HepG2 (cell line): Measurements from ENCODE around the gene NAA38. TPM values are rescaled to one million over a fixed set of nuclear protein-coding genes. Genes with fewer than 3 reads are reported as not detected.

ENCODE experiments used
- ARHGAP35 ChIP-seq: sonication (generic); formaldehyde crosslinking; IDR thresholded peaks from 2 replicates; pipeline ENCODE4 v1.9.0; 2022; ENCODE audit warnings: mild to moderate bottlenecking, inconsistent platforms, moderate library complexity, missing genetic modification reagents, borderline replicate concordance
- ARNT2 ChIP-seq: sonication (generic); formaldehyde crosslinking; IDR thresholded peaks from 2 replicates; pipeline ENCODE4 v1.8.0; 2022; ENCODE audit warnings: mild to moderate bottlenecking, low read depth, missing genetic modification reagents, moderate library complexity
- ATF1 ChIP-seq: IDR thresholded peaks from 2 replicates; pipeline ENCODE4 v1.6.1; 2016; ENCODE audit warnings: mild to moderate bottlenecking, control low read depth
- CENPBD1 ChIP-seq: sonication (generic); formaldehyde crosslinking; IDR thresholded peaks from 2 replicates; pipeline ENCODE4 v1.8.0; 2022; ENCODE audit warnings: missing genetic modification reagents, low read depth, mild to moderate bottlenecking, borderline replicate concordance
- DR1 ChIP-seq: sonication (generic); formaldehyde crosslinking; IDR thresholded peaks from 2 replicates; pipeline ENCODE4 v1.8.0; 2021; ENCODE audit warnings: mild to moderate bottlenecking, missing genetic modification reagents, inconsistent platforms
- FLYWCH1 ChIP-seq: sonication (generic); formaldehyde crosslinking; IDR thresholded peaks from 2 replicates; pipeline ENCODE4 v1.8.1; 2023; ENCODE audit warnings: mild to moderate bottlenecking, missing genetic modification reagents
- HHEX ChIP-seq: IDR thresholded peaks from 2 replicates; pipeline ENCODE4 v1.6.1; 2016; ENCODE audit warnings: control low read depth
- HMGA1 ChIP-seq: sonication (generic); formaldehyde crosslinking; conservative IDR thresholded peaks from 2 replicates; pipeline ENCODE4 v1.4.0; 2020; ENCODE audit warnings: missing genetic modification reagents
- HOXA5 ChIP-seq: sonication (generic); formaldehyde crosslinking; IDR thresholded peaks from 2 replicates; pipeline ENCODE4 v1.4.0; 2020; ENCODE audit warnings: missing genetic modification reagents
- NR0B2 ChIP-seq: sonication (generic); formaldehyde crosslinking; IDR thresholded peaks from 2 replicates; pipeline ENCODE4 v1.4.0; 2020; ENCODE audit warnings: mild to moderate bottlenecking, missing genetic modification reagents
- NR2F1 ChIP-seq, 2 experiments: fragments of 450-650 bp in 1 of 2; formaldehyde crosslinking in 1 of 2; IDR thresholded peaks; 2 replicates each; pipeline versions ENCODE4 v1.5.0 to v1.6.1; 2016 to 2020; ENCODE audit warnings: mild to moderate bottlenecking in 1 of 2, missing compliant biosample characterization in 1 of 2, missing genetic modification reagents in 1 of 2, moderate library complexity in 1 of 2
- PPARG ChIP-seq: conservative IDR thresholded peaks from 2 replicates; pipeline ENCODE4 v1.6.1; 2016; ENCODE audit warnings: missing biosample characterization, missing genetic modification reagents
- RFXANK ChIP-seq: IDR thresholded peaks from 2 replicates; pipeline ENCODE4 v1.6.1; 2016
- SATB2 ChIP-seq: sonication (generic); formaldehyde crosslinking; IDR thresholded peaks from 2 replicates; pipeline ENCODE4 v1.5.0; 2020; ENCODE audit warnings: missing genetic modification reagents
- TFDP2 ChIP-seq: sonication (generic); formaldehyde crosslinking; IDR thresholded peaks from 2 replicates; pipeline ENCODE4 v1.4.0; 2020; ENCODE audit warnings: missing genetic modification reagents
- UBTF ChIP-seq: sonication (generic); formaldehyde crosslinking; IDR thresholded peaks from 2 replicates; pipeline ENCODE4 v1.4.0; 2020; ENCODE audit warnings: mild to moderate bottlenecking, missing genetic modification reagents
- YEATS4 ChIP-seq: sonication (generic); formaldehyde crosslinking; IDR thresholded peaks from 2 replicates; pipeline ENCODE4 v1.4.0; 2020; ENCODE audit warnings: missing genetic modification reagents, borderline replicate concordance
- ZNF10 ChIP-seq: sonication (generic); formaldehyde crosslinking; IDR thresholded peaks from 2 replicates; pipeline ENCODE4 v1.4.0; 2020; ENCODE audit warnings: mild to moderate bottlenecking, low read depth, missing genetic modification reagents, borderline replicate concordance
- ZNF251 ChIP-seq: sonication (generic); formaldehyde crosslinking; IDR thresholded peaks from 2 replicates; pipeline ENCODE4 v1.9.0; 2021; ENCODE audit warnings: mild to moderate bottlenecking, missing genetic modification reagents
- ZNF253 ChIP-seq: sonication (generic); formaldehyde crosslinking; IDR thresholded peaks from 2 replicates; pipeline ENCODE4 v1.8.0; 2022; ENCODE audit warnings: mild to moderate bottlenecking, missing genetic modification reagents, borderline replicate concordance
- ZNF362 ChIP-seq: sonication (generic); formaldehyde crosslinking; IDR thresholded peaks from 2 replicates; pipeline ENCODE4 v1.4.0; 2020; ENCODE audit warnings: missing genetic modification reagents, mild to moderate bottlenecking, borderline replicate concordance
- ZNF44 ChIP-seq: sonication (generic); formaldehyde crosslinking; IDR thresholded peaks from 2 replicates; pipeline ENCODE4 v1.5.1; 2020; ENCODE audit warnings: mild to moderate bottlenecking, missing genetic modification reagents
- ZNF503 ChIP-seq: sonication (generic); formaldehyde crosslinking; IDR thresholded peaks from 2 replicates; pipeline ENCODE4 v1.4.0; 2020; ENCODE audit warnings: missing genetic modification reagents
- polyA plus RNA-seq, 8 experiments: library from polyadenylated mRNA; depleted of rRNA in 3 of 8; stranded (reverse) in 7 of 8; unstranded in 1 of 8; fragments of >200 nt; fragmentation: Illumina TruSeq in 4 of 8; extraction: Trizol in 4 of 8; gene quantifications; 2 replicates each; pipeline versions ENCODE4 v1.2.1 to v1.2.3, GENCODE V29; 2011 to 2016; ENCODE audit warnings: low read depth in 4 of 8, missing spikeins in 1 of 8, mixed read lengths in 1 of 8; ENCODE audit not compliant: insufficient read depth in 1 of 8
- total RNA-seq, 5 experiments: library from RNA; depleted of rRNA; stranded (reverse); fragments of >200 nt; fragmentation: Illumina TruSeq; extraction: Trizol; gene quantifications; 2 replicates each; pipeline ENCODE4 v1.2.3, GENCODE V29; 2016; ENCODE audit warnings: low read depth in 1 of 5

The NAA38 gene
- total and polyA plus RNA-seq, 2 of the 13 experiments (the other 11 are each of a cell fraction or from before 2014, with no cell fraction given) = 46.9 to 91.6 TPM

GRCh38 chr17:7851438-7852261 lies 5.7 kb downstream of the NAA38 start (continued):
- TF ChIP-seq ZNF253 (CRISPR knock-in tag) (no peak), ZNF503 (no peak), YEATS4 (CRISPR knock-in tag) (no peak), ZNF10 (CRISPR knock-in tag) (no peak), ARNT2 (CRISPR knock-in tag) (no peak), ZNF362 (CRISPR knock-in tag) (no peak), HMGA1 (CRISPR knock-in tag) (no peak), HHEX (CRISPR knock-in tag) (no peak), PPARG (CRISPR knock-in tag) (no peak), NR0B2 (CRISPR knock-in tag) (no peak), RFXANK (CRISPR knock-in tag) (no peak), ZNF251 (CRISPR knock-in tag) (no peak), SATB2 (CRISPR knock-in tag) (no peak), CENPBD1 (CRISPR knock-in tag) (no peak), ARHGAP35 (no peak), HOXA5 (CRISPR knock-in tag) (no peak), TFDP2 (CRISPR knock-in tag) (no peak), ZNF44 (CRISPR knock-in tag) (no peak), DR1 (no peak), FLYWCH1 (no peak), NR2F1 (CRISPR knock-in tag; IDR thresholded peaks at IDR 0.05) (no peak), UBTF (CRISPR knock-in tag) (peak; percentile 27; the same call in 1 of the 2 replicates), ATF1 (CRISPR knock-in tag) (no peak)
